Loucy (cell line): ENCODE results near the gene LTBP2.
A peak's percentile ranks its signal among the peaks of the same experiment; 100 is the strongest.

Experiments
- H2AFZ ChIP-seq: fragments of 200-600 bp; sonication (generic); 2 replicates; pipeline ENCODE4 v1.6.0; 2016; ENCODE audit warnings: antibody characterized with exemption, mild to moderate bottlenecking, low read length, moderate library complexity
- H3F3A ChIP-seq: fragments of 200-600 bp; 2 replicates; pipeline ENCODE4 v1.6.0; 2016; ENCODE audit warnings: antibody characterized with exemption, low read depth, mild to moderate bottlenecking
- H3K27me3 ChIP-seq: fragments of 200-600 bp; sonication (generic); 2 replicates; pipeline ENCODE4 v1.6.1; 2014; ENCODE audit warnings: low read length, mild to moderate bottlenecking; ENCODE audit not compliant: insufficient read depth, poor library complexity, severe bottlenecking
- H3K36me3 ChIP-seq: fragments of 200-600 bp; sonication (generic); 2 replicates; pipeline ENCODE4 v1.6.1; 2016; ENCODE audit warnings: low read length; ENCODE audit not compliant: insufficient read depth
- H3K4me1 ChIP-seq: fragments of 200-600 bp; sonication (generic); 2 replicates; pipeline ENCODE4 v1.5.1; 2014; ENCODE audit warnings: low read length, mild to moderate bottlenecking; ENCODE audit not compliant: insufficient read depth, poor library complexity, severe bottlenecking
- H3K4me2 ChIP-seq: fragments of 200-600 bp; sonication (generic); 2 replicates; pipeline ENCODE4 v1.6.0; 2014; ENCODE audit warnings: antibody characterized with exemption, low read length, low read depth, mild to moderate bottlenecking; ENCODE audit not compliant: poor library complexity, severe bottlenecking
- H3K4me3 ChIP-seq: fragments of 200-600 bp; sonication (generic); 2 replicates; pipeline ENCODE4 v1.5.1; 2014; ENCODE audit warnings: low read length, mild to moderate bottlenecking, mixed read lengths; ENCODE audit not compliant: poor library complexity, severe bottlenecking
- H3K79me2 ChIP-seq: fragments of 200-600 bp; sonication (generic); 2 replicates; pipeline ENCODE4 v1.6.1; 2014; ENCODE audit warnings: low read length; ENCODE audit not compliant: insufficient read depth
- H3K9ac ChIP-seq: fragments of 200-600 bp; sonication (generic); 2 replicates; pipeline ENCODE4 v1.6.0; 2014; ENCODE audit warnings: mild to moderate bottlenecking, low read depth, low read length, moderate library complexity; ENCODE audit not compliant: poor library complexity, severe bottlenecking
- H3K9me2 ChIP-seq: fragments of 200-600 bp; sonication (generic); replicated peaks from 2 replicates; pipeline ENCODE4 v1.6.1; 2016; ENCODE audit warnings: low read depth, low read length, mixed read lengths
- H3K9me3 ChIP-seq: fragments of 200-600 bp; sonication (generic); 2 replicates; pipeline ENCODE4 v1.6.1; 2014; ENCODE audit warnings: mild to moderate bottlenecking, antibody characterized with exemption, low read length, low read depth; ENCODE audit not compliant: insufficient read depth
- H4K20me1 ChIP-seq: fragments of 200-600 bp; sonication (generic); 2 replicates; pipeline ENCODE4 v1.6.0; 2014; ENCODE audit warnings: antibody characterized with exemption, low read length, mild to moderate bottlenecking; ENCODE audit not compliant: insufficient read depth, poor library complexity, severe bottlenecking
- EZH2phosphoT487 ChIP-seq: fragments of 200-600 bp; IDR thresholded peaks from 2 replicates; pipeline ENCODE4 v1.6.1; 2018; ENCODE audit warnings: antibody characterized with exemption, mild to moderate bottlenecking, moderate library complexity, borderline replicate concordance
- TF ChIP-seq, protein P1 (sequence below): fragments of 200-600 bp; sonication (generic); conservative IDR thresholded peaks from 2 replicates; pipeline ENCODE4 v1.5.1; 2014; ENCODE audit warnings: mild to moderate bottlenecking, antibody characterized with exemption, low read length

The LTBP2 gene

DNA sequence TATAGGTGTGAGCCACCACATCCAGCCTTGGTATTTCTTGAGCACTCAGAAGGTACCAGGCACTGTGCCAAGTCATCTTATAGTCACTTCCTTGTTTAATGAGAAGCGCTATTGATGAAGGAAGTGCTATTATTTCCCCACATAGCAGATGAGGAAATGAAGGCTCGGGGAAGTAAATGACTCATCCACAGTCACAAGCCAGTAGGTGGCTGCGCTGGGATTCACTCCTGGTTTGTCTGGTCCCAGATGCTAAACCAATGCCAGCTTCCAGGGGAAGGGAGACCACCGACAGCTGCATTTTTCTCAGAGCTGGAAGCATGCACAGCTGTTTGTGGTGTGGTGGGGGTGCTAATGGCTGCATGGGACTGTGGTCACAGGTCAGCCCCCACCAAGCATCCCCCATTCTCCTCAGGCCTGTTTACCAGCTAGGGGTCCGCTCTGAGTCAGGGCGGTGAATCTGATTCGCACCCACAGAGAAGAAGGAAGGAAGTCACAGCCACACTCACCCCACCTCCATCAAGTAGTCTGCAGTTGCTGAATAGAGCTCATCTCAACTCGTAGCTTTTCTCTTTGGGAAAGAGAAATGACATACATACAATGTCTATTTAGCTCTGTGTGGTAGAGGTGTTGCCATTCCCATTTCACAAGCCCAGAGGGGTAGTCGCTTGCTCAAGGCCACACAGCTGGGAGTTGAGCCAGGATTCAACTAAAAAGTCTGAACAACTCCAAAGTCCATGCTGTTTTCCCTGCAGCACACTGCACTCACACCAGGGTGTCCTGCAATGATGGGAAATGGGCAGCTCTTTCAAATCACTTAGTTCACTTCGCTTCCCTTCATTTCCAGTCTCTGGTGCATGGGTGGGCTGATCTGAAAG lies 6.3 kb upstream of the LTBP2 start:
- Histone ChIP-seq H3K79me2 (no peaks in the 10 kb centered on the region), H3K9me3 (no peaks in the 10 kb centered on the region), H2AFZ (peak overlapping the region; percentile 83), H3K9me2 (no peaks in the 10 kb centered on the region), H3K4me2 (peak overlapping the region; percentile 69), H3K9ac (peak overlapping the region; percentile 20), H3K36me3 (no peaks in the 10 kb centered on the region), H4K20me1 (no peaks in the 10 kb centered on the region), H3F3A (no peaks in the 10 kb centered on the region), H3K27me3 (no peaks in the 10 kb centered on the region), H3K4me1 (peaks cover 49% of the 10 kb centered on the region), H3K4me3 (peak overlapping the region; percentile 37)
- no peak for TF ChIP-seq EZH2phosphoT487
- TF ChIP-seq, protein P1, sequence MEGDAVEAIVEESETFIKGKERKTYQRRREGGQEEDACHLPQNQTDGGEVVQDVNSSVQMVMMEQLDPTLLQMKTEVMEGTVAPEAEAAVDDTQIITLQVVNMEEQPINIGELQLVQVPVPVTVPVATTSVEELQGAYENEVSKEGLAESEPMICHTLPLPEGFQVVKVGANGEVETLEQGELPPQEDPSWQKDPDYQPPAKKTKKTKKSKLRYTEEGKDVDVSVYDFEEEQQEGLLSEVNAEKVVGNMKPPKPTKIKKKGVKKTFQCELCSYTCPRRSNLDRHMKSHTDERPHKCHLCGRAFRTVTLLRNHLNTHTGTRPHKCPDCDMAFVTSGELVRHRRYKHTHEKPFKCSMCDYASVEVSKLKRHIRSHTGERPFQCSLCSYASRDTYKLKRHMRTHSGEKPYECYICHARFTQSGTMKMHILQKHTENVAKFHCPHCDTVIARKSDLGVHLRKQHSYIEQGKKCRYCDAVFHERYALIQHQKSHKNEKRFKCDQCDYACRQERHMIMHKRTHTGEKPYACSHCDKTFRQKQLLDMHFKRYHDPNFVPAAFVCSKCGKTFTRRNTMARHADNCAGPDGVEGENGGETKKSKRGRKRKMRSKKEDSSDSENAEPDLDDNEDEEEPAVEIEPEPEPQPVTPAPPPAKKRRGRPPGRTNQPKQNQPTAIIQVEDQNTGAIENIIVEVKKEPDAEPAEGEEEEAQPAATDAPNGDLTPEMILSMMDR: no peak

DNA sequence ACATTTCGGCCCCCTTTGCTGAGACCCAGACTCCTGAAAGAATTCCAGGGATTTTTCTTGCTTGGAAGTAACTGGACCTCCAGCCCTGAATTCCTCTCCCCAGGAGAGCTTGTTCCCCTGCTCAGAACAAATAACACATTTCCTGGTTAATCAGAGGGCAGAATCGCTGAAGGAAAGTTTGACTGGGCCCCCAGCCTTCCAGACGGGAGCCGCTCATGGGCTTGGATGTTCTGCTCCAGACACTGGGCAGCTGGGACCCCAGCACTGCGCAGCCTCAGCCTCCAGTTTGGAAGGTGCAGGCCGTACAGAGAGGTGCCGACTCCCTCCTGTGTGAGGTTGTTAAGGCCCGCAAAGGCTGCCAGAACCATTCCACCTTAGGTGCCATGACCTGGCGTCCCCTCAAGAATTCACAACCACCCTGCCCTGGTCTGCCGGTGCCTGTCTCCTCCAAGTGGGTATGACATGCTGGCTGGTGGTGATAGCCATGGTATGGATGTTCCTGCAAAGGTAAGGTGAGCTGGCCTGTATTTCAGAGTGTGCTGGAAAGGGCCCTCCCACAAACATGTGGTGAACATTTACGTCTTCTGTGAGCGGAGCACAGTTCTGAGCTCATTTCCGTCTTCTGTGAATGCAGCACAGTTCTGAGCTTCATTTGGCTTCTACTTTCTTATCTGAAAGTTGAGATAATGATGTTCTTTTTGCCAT lies 5.1 kb upstream of the LTBP2 start:
- H3K4me2 ChIP-seq: no peak overlapping the region
- TF ChIP-seq EZH2phosphoT487: no peak
- TF ChIP-seq, protein P1: no peak
- H3K9me3 ChIP-seq: no peaks in the 10 kb centered on the region
- no peaks in the 10 kb centered on the region for H3K36me3 ChIP-seq
- no peak overlapping the region for H3K4me3 ChIP-seq
- no peaks in the 10 kb centered on the region for H3K9me2 ChIP-seq
- H2AFZ ChIP-seq: no peak overlapping the region
- H3F3A ChIP-seq: no peaks in the 10 kb centered on the region
- H4K20me1 ChIP-seq: no peaks in the 10 kb centered on the region
- no peaks in the 10 kb centered on the region for H3K27me3 ChIP-seq
- no peak overlapping the region for H3K9ac ChIP-seq
- H3K79me2 ChIP-seq: no peaks in the 10 kb centered on the region
- H3K4me1 ChIP-seq: peaks cover 49% of the 10 kb centered on the region

DNA sequence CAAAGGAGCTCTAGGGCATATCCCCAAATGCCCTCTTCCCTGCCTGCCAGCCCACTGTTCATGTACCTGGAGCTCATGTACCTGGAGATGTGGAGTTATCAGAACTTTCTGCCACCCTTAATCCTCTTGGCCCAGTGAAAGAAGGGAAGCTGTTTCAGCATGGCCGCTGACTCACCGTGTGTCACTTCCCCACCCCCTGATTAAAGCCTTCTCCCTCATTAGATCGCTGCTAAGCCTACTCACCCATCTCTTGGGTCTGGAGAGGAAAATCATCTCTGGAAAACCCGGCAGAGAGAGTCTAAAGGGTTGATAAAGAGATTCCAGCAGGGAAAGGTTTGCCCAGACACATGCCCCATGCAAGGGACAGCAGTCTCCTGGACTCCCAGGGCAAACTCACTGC lies 4.5 kb upstream of the LTBP2 start:
- no peaks in the 10 kb centered on the region for H3K9me3 ChIP-seq
- no peaks in the 10 kb centered on the region for H3K36me3 ChIP-seq
- peaks cover 49% of the 10 kb centered on the region for H3K4me1 ChIP-seq
- no peaks in the 10 kb centered on the region for H3K9me2 ChIP-seq
- H2AFZ ChIP-seq: peak overlapping the region; percentile 40; the same call in 1 of the 2 replicates
- no peak overlapping the region for H3K9ac ChIP-seq
- H3K27me3 ChIP-seq: no peaks in the 10 kb centered on the region
- TF ChIP-seq, protein P1: no peak
- TF ChIP-seq EZH2phosphoT487: no peak
- no peaks in the 10 kb centered on the region for H4K20me1 ChIP-seq
- no peaks in the 10 kb centered on the region for H3F3A ChIP-seq
- no peak overlapping the region for H3K4me3 ChIP-seq
- H3K4me2 ChIP-seq: no peak overlapping the region
- H3K79me2 ChIP-seq: no peaks in the 10 kb centered on the region
